HG02623 (cell line): ENCODE results near the gene CCN5.
"Not testable (repeated sequence)": the region's sequence is repeated elsewhere in the genome, so short reads cannot be mapped to it uniquely, and the experiment has no call there.

ENCODE experiments used
- ATAC-seq: cut with Tn5 transposase; IDR thresholded peaks from one replicate; pipeline ENCODE4 v1.9.1; 2021; ENCODE audit warnings: moderate library complexity; ENCODE audit not compliant: unreplicated experiment

The CCN5 gene

DNA sequence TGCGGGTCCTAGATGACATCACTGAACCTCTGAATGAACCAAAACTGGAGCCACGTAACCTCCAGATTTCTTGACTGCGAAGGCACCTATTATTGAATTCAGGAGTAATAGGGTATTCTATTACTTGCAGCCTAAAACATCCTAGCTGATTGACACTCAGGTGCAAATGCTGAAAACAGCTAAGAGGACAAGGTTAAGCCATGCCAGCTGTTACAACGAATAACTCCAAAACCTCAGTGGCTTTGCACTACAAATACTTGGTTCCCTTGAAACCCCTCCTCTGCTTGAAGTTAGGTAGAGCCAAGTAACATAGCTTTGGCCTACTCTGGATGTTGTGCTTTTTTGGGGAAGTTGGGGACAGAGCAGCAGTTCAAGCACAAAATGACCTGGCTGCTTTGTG is 21.0 kb upstream of the CCN5 start:
- no peak for ATAC-seq

DNA sequence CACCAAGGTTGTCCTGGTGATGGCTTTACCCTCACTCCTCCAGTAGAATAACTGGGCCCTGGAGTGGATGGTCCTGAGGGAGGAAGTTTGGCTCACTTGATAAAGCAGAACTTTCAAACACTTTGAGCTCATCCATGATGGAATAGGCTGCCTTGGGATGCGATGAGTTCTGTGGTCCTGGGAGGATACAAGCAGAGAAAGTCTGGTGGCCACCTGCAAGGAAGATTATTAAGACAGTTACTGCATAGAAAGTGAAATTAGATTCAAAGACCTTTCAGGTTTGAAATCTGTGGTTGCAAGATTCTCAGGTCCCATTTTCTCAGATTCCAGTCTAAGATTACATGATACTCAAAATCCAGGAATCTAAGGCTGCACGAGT is 19.9 kb upstream of the CCN5 start:
- no peak for ATAC-seq

DNA sequence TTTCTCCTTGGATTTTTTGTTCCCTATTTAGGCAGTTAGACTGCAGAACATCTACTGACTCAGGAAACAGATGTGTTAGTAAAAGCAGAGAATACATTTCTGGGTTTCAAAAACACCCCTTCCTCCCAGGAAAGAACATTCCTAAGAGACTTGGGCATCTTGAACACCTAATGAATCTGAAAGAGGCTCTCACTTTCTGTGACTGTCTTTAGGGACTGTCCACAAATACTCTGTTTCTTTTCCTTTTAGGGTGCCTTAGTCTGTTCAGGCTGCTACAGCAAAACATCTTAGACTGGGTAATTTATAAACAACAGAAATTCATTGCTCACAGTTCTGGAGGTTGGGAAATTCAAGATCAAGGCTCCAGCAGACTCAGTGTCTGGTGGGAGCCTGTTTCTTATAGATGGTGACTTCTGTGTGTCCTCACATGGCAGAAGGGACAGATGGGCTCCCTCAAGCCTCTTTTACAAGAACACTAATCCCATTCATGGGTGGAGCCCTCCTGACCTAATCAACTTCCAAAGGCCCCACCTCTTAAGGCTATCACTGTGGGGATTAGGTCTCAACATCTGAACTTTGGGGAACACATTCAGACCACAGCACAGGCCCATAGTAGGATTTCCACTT is 19.4 kb upstream of the CCN5 start:
- no peak for ATAC-seq

DNA sequence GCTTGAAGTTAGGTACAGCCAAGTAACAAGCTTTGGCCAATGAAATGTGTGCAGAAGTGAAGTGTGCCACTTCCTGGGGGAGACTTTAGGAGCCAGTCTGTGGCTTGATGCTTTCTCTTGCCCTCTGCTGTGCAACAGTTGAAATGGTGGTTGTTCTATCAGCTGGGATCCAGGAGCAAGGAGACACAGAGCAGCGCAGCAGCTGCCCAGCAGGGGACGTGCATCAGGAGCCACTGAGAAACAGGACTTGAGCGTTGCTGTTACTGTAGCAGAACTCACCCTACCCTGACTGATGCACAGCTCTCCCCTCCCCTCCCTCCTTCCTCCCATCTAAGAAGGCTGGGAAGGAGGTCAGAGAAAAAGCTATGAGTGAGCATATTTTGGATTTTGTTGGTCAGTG is 18.9 kb upstream of the CCN5 start:
- no peak for ATAC-seq

DNA sequence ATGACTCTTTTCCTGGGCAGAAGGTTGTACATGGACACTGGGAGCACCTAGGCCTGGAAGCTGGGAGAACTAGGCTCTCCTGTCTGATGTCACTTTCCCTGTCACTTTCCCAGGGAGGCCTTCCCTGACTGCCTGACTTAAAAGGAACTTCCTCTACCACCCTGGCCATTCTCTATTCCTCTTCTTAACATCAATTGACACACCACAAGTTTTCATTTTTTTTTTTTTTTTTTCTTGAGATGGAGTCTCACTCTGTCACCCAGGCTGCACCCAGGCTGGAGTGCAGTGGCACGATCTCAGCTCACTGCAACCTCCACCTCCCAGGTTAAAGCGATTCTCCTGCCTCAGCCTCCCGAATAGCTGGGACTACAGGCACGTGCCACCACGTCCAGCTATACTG is 18.1 kb upstream of the CCN5 start:
- not testable (repeated sequence) for ATAC-seq

DNA sequence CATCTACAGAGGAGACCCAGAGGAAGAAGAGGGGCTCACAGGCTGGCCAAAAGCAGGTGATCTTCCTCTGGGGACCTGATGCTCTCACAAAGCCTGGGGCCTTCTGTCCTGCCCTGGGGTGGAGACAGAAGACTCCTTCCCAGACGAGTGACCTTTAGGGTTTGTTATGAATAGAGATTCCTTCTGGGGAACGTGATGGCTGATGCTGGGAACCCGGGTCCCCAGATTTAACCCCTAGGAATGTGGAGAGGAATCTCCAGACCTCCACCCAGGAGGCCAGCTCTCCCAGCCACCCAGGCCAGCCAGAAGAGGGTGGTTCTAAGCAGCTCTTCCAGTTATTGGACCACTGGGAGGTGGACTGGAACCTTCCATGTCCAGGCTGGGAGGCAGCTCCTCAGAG is 16.8 kb upstream of the CCN5 start:
- ATAC-seq = no peak

DNA sequence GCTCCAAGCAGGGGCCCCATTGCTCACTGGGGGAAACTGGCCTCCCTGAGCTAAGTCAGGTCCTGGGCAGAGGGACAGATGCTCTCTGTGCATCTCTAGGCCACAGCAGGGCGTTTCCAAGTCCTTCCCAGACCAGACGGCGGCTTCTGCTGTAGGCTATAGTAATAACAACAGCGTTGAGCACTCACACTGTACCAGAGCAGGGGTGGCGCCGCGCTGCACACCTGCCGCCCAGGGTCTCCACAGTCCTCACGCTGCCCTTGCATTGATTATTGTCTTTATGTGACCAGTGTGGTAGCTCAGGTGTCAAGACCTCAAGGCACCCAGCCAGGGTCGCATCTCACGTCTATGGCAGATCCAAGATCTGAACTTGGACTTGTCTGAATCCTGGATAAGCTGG is 14.9 kb upstream of the CCN5 start:
- no peak for ATAC-seq

DNA sequence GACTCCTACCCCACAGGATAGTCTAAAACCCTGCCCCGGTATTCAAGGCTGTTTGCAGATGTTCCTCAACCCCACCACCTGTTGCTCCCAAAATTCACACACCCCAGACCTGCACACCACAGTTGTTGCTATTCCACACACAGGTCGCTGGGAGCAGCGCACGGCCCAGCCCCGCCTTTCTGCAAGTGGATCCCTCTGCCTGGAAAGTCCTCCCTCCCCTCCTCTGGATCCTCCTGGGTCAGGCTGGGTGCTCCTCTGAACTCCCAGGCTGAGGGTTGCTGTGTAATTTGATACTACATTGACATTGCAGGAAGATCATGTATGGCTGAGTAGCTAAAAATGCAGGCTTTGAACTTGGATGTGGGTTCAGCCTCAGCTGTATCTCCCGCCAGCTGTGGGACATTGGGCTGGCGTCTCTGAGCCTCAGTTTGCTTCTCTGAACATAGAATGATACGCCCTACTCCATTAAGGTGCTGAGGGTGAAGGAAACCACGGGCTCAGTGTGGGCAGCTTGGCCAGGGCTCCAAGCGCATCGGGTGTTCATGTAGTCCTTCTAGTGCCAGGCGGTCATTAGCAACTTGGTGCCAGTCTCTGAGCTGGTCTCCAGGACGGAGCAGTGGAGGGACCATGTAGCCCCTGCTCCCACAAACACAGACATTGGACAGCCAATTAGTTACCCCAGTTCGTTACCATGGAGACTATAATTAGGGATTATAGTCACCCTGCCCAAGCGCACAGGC is 13.9 kb upstream of the CCN5 start:
- no peak for ATAC-seq

DNA sequence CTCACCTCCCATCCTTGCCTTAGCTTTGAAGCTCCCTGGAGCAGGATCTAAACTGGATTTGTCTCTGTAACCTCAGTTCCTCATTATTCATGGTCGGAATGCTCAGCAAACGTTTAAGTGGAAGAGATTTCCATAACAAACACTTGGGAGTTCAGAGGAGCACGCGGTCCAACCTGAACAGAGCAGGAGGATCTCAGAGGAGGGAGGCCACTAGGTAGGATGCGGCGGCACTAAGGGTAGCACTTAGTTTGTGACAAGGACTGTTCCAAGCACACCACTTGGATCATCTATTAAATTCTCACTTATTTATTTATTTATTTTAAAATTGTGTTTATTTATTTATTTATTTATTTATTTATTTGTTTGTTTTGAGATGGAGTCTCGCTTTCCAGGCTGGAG is 13.3 kb upstream of the CCN5 start:
- no peak for ATAC-seq

DNA sequence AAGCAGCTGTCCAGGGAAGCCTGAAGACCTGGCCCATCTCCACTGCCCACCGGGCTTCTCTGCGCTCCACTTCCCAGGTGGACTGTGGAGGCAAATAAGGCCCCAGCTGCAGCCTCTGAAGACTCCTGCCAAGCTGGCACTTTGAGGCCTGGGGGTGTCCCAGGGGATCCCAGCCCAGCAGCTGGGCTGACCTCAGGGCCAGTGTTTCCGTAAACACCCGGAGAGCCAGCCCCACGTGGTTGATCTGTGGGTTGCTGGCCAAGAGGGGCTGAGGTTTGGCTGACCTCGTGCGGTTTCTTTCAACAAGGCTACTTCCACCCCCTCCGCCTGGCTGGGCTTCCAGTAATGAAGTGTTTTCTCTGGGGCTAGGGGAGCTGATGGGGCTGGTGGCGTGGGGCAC is 12.4 kb upstream of the CCN5 start:
- no peak for ATAC-seq

DNA sequence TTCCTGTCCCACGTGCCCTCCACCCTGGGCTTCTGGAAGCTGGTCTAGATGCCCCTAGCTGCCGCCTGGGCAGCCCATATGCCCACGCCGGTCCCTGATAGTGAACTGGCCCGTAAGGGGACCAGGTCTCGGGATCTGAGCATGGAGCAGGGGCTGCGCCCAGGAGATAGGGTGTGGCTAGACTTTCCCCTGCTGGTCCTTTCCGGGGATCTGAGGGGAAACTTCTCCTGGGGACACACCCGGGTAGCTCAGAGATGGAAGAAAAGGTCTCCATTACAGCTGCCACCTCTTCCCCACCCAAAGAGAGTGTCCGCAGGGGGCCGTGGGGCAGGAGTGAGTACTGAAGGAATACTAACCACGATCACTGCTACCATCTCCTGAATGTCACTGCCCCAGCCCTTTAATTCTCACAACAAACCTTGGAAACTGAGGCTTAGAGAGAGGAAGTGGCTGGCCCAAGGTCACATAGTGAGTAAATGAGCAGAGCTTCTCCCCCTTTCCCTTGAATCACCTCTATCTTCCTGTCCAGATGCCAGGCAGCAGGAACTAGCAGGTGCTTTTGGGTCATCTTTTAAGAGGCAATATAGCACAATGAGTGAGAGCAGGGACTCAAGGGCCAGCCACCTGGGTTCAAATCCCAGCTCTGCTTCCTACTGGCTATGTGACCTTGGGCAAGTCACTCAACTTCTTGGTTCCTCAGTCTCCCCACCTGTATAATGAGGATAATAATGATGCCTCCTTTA is 11.8 kb upstream of the CCN5 start:
- no peak for ATAC-seq

DNA sequence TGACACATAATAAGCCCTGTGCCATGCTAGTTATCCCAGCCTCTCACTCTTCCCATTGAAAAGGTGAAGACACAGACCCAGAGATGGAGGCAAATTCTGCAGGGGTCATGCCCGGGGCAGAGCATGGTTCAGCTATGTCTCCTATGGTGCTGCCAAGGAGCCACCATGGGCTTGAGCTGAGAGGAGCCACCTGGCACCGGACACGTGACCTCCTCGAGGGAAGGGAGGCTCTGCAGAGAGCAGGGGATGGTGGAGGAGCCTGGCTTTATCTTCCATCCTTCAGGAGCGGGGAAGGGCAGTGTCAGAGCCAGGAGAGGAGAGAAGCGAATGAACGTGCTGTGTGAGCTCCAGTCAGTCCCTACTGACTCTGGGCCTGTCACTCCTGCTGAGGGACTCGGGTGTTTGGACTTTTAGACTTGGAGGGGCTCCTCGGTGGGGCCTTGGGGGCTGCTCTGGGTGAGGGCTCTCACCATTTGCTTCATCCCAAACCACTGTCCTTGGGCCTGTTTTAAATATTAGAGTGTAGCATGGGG is 11.1 kb upstream of the CCN5 start:
- ATAC-seq = no peak

DNA sequence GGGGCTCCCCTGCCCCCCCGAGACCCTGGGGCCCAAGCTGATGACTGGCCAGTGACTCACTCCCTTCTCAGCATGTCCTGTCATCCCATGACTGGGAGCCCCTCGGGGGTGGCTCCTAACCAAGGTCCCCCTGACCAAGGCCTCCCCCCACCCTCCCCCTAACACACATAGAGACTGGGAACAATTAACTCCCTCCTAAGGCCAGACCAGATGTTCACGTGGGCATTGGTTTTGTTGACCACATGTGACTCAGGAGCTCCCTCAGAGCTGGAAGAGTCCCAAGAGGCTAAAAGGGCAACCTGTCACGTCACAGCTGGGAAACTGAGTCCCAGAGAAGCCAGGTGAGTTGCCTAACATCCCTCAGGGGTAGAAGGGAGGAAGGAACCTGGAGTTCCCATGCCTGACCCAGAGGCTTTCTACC is 10.6 kb upstream of the CCN5 start:
- ATAC-seq = no peak

DNA sequence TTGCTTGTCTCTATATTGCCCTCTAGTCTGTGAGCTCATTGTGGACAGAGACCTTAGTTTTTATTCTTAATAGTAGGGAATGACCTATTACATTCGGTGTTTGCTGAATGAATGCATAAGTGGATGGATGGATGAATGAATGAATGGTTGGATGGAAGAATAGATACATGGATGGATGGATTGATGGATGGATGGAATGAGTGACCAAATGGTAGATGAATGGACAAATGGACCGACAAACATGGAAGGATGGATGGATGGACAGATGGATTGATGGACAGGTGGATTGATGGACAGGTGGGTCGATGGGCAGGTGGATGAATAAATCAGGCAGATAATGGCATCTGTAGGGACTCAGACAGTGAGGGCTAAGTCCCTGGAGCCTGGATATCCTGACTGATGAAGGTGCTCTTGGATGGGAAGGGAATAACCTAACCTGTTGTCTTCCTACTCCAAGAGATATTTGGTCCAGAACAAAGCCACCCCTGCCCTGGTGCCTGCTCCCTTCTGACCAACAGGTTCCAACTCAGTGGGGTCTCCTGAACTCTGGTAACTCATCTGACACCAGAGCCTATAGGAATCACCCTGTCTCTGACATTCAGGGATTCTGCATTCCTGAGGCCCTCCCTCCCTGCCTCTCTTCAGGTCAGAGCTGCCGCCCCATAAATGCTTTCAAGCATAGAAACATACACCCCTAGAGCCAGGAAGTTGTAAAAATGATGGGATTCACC is 9.6 kb upstream of the CCN5 start:
- ATAC-seq = no peak

DNA sequence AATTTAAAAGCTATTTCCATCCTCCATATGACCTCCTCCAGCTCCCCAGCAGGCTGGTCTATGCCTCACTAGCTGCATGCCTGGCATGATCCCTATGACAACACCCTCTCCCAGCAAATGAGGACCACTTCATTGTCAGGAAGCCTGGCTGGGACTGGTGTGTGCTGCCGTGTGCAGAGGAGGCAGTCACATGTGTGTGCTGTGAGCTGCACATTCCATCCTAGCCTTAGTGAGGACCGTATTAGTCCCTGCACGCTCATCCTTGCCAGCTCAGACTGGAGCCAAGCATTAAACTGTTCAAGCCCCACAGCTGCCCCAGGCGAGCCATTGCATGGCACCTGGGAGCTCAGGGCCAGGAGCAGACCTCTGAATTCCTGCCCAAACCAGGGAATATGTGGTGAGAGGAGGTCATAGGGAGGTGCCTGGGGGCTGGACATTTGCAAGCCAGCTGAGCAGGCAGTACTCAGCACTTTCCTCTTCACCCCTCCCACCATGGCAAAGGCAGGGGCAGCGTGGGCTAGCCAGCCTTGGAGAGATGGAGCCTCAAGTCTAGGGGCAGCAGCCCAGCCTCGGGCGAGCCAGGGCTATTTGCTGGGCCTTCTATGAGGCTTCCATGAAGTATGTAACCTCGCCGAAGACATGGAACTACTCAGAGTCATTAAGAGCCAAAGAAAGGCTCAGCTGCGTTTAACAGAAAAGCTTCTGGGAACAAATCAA is 8.7 kb upstream of the CCN5 start:
- ATAC-seq = no peak

DNA sequence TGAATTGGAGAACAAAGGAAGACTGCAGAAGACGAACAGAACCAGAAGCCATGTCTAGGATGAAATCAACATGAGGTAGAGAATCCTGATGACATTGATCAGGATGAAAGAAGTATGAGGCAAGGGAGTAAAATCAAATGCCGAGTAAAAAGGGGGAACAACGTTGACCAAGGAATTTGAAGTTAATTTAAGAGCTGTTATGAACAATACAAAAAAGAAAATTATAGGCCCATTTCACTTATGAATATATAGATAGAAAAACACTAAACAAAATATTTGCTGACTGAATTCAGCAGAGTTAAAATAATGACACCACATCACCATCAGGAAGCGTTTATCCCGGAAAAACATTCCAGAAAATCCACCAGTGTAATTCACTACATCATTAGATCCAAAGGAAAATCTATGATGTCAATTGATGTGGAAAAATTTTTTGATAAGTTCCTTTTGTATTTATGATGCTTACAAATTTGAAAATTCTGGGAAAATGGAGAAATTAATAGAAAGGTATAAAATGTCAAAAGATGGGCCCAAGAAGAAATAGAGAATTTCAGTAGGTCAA is 8.1 kb upstream of the CCN5 start:
- no peak for ATAC-seq

DNA sequence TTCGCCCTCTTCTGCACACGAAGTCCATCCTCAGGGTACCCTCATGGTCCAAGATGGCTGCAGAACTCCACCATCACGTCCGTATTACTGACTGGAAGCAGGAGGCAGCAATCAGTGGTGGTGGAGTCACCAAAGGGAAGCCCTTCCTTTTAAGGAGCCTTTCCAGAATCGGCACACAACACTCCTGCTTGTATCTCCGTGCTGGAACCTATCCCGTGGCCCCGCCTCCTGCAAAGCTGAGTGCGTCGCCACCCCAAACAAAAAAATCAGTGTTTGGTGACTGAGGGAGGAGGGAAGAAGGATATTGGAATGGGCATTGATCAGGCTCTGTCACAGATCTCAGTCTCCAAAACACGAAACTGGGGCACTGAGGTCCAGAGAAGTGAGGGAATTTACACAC is 5.8 kb upstream of the CCN5 start:
- no peak for ATAC-seq

DNA sequence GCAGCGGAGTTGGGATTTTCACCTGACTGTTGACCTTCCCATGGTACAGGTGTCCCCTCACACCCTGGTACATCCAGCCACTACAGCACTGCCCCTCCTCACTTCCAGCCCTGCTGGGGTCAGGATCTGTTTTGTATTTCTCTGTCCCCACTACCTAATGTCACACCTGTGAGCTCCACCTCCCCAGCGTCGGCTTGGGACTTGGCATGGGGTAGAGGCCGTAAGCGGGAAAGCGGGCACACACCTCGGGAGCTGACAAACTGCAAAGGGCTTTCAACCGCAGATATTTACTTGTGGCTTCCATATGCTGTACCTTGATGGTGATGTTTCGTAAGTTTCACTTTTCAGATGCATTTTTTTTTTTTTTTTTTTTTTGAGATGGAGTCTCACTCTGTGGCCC is 5.4 kb upstream of the CCN5 start:
- ATAC-seq = no peak

DNA sequence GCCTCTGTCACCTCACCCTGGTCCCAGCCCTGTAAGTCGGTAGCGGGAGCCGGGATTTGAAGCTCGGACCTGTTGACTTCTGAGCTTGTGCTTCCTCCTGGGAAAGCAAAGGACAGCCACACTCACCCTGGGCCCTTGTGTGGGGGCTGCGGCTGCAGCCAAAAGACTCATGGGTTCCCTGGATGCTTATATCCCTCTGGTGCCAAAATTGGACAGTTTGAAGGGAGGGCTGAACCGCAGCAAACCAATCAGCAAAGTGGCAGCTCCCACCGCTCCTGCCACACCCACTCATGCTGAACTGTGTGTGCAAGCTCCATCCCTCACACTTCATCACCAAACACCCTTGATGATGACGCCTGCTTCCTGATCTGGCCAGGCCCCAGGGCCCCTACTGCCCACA is 3.9 kb upstream of the CCN5 start:
- ATAC-seq = no peak

DNA sequence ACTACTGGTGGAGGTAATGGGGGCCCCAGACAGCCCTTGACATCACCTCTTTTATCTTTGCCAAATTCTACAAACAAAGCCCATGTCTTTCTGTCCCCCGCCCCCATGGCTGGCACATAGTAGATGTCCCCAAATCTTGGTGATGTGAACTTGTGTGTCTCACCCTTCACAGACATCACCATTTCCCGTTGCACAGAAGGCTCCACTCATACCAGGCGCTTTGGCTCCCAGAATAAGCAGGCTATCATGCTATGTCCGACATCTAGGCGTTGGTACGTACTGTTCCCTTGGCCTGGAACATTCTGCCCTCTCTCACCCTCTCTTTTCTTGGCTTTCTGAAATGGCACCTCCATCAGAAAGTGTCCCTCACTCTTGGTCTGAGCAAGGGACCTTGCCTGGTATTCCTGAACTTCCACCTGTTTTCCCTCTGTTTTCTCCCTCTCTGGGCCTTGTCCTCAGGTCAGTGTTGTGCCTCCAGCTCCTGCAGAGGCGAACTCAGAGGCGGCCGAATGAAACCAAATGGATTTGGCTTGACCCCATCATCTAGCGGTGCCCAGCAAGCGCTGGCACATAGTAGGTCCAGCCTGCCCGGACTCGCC is 968 bp upstream of the CCN5 start:
- no peak for ATAC-seq
